Cerebellar nuclear complex (tissue), 1 donor: ENCODE measurements around the gene CDKAL1.
"Not testable (repeated sequence)": the region's sequence is repeated elsewhere in the genome, so short reads cannot be mapped to it uniquely, and the experiment has no call there.

Experiments
- DNase-seq, 2 experiments: peaks; one replicate each; lab custom pipeline; 2025; lab: John Stamatoyannopoulos, UW

The CDKAL1 gene

DNA sequence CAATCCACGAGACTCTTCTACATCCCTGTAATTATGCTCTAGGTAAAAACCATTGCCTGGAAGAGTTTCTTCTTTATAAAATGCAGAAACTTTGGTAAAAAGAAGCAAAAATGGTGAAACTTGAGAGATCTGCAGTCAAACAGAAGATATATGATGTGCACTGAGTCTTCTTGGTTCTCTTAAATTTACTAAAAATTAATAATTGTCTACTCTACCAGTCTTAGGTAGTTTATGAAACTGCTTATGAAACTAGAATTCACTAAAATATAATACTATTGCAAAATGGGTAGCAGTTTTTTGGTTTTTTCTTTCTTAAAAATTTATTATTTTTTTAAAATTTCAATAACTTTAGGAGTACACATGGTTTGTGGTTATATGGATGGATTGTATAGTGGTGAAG, 540.2 kb downstream of the CDKAL1 start:
- no peak for DNase-seq

DNA sequence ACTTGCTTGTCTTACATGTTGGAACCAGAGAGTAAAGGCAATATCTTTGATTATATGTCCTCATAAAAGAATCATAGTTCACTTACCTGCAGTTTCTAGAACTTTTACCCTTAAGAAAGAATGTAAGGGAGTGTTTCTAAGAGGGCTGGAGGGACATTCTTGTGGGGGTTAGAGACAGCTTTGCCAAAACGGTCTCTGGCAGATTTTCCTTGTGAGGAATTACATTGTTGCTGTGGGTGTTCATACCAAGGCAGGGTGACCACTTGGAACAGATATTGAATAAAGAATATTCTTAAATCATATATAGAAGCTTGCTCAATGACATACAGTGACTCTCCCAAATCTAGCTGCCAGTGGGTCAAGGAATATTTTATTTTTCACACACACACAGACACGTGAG, 541.7 kb downstream of the CDKAL1 start:
- DNase-seq: no peak

DNA sequence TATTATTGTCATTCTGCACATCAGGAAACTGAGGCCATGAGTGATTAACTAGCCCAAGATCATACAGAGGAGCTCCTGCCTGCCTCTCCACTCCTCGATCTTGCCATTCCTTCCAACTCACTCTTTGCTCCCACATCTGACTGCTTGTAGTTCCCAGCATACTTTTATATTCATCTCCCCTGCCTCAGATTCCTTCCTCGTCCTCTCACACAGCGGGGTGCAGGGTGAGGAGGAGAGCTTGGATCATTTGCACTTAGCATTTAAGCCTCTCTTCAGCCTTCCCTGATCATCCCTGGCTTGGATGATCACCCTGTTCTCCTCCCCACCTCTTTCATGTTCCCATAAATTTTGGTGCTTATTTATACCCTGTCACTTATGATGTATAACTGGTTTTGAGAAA, 544.2 kb downstream of the CDKAL1 start:
- no peak for DNase-seq

DNA sequence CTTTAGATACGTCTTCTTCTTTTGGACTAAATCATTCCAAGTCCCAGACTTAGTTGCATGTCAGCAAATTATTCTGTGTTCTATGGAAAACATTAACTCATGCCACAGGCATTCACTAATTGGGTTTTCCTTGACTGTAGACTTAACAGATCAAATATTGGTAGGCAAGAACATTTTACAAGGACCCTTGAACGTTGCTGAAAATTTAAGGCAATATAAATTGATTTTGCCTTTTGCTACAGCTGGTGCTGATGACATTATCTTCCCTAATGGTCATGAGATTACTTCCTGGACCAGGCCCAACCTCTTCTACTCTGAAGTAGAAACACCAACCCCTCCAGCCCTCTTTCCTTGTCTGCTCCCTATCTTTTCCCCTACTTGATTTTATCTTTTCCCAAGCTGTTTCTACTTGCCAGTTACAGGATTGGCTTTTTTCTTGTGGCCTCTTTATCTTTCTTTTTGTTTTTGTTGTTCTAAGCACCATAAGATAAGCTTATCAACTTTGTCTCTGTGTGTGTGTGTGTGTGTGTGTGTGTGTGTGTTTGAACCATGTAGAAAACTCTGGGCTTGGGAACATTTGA, 545.3 kb downstream of the CDKAL1 start:
- DNase-seq: no peak

DNA sequence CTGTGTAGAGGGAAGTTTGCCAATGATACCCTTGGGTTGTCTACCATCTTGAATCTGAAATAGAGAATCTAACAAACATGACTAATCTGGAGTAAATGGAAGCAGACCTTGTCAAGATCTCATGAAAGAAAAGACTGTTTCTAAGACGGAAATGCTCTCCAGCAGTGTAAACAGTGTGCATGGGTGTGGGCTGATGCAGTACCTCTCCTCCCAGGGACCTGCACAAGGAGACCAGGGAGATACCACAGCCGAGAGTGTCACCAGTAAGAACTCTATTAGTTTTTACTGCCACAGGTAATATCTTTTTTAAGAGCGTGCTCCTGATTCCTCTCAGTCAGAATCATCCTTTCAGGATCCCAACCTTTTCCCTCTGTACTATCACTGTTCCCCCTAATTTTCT, 546.0 kb downstream of the CDKAL1 start:
- DNase-seq: no peak

DNA sequence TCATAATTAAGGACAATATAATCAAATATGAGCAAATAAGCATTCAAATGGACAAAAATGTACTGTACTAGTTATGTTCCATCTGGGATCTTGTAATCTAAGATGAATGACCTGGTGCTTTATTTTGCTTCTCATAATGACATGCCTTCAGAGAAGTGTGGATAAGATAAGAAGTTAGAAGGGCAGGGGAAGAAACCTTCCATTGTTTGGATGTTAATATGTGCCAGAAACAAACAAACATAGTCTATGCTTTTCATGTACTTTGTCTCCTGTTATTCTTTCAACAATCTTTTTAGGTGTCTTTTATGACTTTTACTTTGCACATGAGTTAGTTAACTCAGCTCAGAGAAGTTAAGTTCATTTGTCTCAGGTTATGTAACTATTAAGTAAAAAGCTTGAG, 547.8 kb downstream of the CDKAL1 start:
- no peak for DNase-seq

DNA sequence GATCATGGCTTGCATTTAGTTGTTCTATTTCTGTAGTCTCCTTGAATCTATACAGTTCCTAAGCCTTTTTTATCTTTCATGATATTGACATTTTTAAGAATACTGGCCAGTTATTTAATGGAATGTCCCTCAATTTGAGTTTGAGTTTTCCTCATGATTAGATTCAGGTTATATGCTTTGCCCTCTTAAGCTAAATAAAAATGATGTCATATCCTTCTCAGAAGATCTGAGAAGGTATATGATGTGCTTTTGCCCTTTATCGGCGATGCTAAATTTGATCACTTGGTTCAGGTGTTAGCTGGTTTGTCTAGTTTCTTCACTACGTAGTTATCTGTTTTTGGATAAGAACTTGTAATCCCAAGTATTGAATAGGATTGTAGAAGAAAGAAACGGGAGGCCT, 549.5 kb downstream of the CDKAL1 start:
- DNase-seq: no peak

DNA sequence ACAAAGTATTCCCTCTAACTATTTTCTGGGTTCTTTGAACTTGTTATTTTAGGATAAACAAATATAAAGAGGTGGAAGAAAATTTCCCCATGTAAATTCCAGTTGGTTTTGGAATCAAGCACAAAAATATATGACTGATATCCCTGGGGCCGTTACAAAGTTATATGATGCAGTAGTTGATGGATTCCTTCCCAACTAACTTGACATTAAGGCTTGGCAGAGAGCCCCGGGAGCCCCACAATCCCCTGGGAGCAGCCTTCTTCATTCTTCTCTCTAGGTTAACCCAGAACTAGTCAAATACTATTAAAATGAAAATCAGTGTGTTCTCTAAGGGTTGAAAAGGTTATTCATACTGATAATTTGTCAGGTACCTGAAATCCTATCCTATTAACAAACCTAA, 550.4 kb downstream of the CDKAL1 start:
- DNase-seq: no peak

DNA sequence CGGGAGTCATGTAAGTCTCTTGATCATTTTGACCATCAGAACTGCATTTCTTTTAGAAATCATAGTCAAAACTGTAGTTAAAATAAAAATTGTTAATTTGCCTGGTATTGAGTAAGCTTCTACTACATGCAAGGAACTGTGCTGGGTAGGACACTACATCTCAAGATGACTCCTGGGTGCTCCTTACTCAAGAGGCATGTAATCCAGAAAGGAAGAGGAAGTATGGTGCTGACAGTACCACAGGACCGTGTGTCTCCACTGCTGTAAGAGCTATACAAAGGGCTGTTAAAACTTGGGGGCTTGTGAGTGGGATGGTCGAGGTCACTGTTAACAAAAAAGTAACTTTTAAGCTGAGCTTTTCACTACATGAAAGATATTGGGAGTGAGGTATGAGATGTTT, 551.0 kb downstream of the CDKAL1 start:
- no peak for DNase-seq

DNA sequence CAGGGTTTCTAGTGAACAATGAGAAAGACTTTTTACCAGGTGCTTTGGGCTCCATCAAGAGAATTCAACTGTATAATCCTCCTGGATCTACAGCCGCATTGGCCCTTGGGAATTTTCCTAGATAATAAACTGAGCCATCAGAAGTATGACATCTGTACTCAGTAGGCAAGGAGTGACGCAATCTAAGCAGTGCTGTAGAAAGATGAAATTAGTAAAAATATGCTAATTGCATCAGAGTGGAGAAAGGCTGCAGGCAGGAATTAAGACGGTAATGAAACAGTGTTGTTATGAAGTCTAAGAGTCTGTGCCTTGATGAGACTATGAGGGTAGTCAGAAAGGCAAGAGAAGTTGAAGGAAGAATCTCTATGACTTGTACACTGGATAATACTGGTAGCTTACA, 551.4 kb downstream of the CDKAL1 start:
- no peak for DNase-seq

DNA sequence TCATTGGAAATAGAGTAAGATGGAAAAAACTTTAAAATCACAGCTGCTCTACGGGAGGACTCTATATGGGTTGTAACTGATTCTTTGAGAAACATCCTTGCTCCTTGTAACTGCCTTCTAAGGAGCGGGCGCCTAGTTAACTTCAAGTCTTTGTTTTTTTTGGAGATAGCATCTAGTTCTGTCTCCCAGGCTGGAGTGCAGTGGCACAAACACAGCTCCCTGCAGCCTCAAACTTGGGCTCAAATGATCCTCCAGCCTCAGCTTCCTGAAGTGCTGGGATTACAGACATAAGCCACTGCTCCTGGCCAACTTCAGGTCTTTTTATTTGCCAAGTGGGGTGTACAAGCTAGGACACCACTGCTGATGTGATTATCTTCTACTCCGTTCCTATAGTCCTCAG, 552.9 kb downstream of the CDKAL1 start:
- no peak for DNase-seq

DNA sequence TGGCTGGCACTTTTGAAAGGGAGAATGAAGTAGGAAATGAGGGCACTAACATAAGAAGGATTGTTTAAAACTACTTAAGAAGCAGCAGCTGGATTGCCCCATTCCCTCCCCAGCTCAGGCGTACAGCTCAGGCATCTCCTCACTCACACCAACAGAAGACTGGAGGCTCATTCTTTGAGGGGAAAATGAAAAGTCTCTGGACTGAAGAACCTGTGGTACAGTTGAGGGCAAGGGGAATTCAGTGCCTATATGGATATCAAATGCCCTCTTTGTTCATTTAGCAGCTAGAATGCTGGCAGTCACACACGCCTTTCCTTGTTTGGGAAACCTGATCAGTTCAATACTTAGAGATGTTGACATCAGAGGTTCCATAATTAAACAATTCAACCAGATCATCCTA, 557.2 kb downstream of the CDKAL1 start:
- no peak for DNase-seq

DNA sequence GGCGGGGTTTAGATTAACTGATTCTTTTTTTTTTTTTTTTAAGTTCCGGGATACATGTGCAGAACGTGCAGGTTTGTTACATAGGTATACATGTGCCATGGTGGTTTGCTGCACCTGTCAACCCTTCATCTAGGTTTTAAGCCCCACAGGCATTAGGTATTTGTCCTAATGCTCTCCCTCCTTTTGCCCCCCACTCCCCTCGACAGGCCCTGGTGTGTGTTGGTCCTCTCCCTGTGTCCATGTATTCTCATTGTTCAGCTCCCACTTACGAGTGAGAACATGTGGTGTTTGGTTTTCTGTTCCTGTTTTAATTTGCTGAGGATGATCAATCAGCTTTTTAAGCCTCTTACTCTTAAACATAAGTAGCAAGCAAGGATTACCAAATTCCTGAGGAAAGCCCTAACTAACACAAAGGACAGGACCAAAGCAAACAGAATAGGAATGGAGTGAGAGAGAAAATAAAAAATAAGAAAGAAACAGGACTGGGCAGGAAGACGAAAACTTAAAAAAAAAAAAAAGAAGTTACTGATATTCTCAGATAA, 558.0 kb downstream of the CDKAL1 start:
- not testable (repeated sequence) for DNase-seq

DNA sequence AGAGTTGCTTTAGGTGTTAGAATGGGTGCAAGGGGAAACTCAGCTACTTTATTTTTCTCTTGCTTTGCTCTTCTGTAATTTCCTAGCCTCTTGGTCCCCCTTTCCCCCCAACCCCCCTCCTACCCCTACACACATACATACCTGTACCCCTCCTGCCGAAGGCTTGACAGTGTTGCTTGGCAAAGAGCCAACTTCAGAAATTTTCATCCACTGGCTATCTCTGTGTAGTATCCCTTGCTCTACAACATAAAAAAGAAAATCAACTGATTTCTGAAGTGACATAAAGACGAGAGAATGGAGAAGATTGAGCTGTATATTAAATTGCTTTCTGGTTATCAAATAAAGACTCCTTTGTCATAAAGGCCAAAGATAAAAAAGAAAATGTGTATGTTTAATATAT, 561.2 kb downstream of the CDKAL1 start:
- no peak for DNase-seq

DNA sequence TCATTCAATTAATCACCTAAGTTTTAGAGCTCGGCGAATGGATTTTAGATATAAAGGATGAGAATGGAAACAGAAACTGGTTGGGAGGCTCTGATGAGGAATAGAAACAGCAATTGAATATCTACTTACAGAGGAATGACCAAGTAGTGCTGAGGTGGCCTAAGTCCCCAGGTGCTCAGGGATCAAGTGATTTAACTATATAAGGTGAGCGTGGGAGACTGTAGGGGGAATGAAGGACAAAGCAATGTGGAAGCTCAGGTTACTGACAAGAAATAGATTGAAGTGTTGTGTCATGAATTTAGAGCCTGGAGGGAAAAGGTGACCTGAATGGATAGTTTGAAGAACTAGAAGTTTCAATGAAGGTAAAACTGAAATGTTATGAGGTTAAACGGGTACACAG, 563.9 kb downstream of the CDKAL1 start:
- no peak for DNase-seq

DNA sequence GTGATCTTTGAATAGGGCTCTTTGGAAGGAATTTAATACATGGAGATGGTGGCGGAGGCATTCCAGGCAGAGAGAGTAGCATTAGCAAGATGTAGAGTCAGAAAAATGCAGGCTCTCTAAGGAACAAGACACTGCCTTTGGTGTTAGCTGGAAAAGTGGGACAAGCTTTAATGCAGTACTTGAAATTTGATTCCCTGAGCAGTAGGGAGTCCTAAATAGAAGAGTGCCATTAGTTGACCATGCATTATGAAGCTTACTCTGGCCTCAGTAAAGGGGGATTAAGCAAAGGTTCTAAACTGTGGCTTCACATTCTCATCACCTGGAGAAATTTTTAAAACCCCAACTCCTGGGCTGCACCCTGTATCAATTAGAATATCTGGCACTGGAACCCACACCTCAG, 564.5 kb downstream of the CDKAL1 start:
- DNase-seq: no peak

DNA sequence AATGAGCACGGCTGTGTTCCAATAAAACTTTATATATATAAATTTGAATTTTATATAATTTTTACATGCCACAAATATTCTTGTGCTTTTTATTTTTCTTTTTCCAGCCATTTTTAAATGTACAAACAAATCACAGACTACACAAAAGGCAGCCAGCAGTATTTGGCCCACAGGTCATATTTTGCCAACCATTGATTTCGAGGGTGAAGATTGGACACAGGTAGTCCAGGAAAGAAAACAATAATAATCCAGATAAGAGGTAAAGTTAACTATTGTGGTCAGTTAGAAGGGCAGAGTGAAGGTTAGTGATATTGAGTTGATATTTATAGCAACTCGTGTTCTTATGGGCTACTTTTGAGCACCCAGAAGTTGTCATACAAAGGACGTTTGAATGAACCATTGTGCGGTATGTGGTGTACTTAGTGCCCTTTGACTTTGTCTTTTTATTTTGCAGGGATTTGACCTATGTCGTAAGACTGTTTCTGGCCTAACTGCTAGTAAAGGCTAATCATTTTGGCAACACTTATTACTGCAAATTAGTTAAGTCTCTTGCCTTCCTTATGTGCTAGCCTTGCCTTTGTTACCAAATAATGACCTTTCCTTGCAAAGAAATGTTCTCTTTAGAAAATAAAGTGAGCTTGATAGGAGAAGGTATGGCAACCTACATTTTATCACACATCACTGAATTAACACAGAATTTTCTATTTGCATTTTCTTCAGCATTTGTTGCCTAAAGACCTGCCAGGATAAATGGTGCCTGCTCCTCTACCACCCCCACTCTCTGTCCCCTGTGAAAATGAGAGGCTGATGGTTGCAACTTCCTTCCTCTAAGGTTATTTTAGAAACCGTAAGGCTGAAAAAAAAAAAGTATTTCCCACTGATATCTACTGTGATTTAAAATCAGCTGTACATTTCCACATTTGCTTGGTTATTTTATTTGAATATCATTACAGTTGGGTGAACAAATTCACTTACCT, 565.4 kb downstream of the CDKAL1 start:
- DNase-seq: no peak

DNA sequence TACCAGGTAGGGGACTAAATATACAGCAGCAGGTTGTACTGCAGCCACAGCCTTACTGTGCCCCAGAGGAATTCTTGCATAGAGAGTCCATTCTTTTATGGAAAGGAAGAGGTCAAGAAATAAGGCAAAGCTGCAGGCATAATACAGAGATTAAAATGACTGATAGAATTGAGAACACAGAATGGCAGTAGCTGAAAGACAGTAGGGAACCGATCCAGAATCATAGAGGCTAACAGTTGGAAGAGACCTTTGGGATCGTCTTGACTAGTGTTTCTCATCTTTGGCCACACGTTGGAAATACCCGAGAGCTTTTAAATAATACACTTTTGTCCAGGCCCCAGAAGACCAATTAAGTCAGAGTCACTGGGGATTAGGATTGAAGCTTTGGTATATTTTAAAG, 566.7 kb downstream of the CDKAL1 start:
- DNase-seq: no peak

DNA sequence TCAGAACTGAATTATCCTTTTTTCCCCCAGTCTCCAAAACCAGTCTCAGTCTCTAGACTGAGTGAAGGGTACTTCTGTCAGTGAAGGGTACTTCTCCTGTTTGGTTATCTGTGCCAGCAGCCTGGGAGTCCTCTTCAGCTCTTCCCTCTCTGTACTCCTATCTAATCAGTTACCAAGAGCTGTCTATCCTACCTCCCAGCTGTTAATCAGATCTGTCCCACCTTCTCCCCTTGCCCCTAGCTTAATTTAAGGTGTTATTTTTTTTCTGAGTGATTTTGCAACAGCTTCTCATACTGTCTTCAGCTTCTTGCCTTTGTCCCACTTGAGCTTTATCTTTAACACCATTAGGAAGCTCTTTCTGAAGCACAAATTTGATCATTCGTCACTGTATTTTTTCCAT, 567.4 kb downstream of the CDKAL1 start:
- no peak for DNase-seq

DNA sequence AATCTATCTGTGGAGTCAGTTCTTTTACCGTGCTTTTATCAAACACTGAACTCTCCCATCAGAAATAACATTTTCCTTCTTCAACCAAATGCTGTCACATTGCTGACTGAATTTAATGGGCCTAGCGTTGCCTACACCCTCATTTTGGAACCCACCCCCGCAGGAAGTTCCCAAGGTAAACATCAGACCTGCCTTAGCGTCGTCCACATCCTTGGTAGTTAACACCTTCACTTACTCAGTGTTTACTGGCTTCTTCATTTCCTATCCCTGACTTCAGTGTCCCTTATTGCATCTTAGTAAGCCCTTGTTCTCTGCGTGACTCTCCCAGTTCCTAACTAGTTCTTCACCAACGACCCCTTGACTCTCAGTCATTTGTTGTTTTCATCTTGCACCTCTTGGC, 567.9 kb downstream of the CDKAL1 start:
- no peak for DNase-seq

DNA sequence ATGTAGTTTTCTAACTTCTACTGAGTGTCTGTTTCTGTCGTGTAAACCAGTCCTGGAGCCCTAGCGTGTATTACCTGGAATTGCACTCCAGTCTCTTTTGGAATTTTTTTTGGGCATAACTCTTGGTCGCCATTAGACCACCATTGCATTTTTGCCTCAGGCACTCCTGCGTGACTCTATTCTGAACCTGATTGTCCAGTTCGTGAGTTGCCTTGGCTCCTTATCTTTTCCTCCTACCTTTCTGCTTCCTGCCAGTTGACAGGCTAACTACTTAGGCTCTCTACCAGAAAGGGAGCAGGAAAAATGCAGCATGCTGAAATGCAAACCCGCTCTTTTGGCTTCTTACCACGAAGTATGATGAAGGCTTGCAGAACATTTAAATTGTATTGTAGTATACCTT, 568.4 kb downstream of the CDKAL1 start:
- no peak for DNase-seq

DNA sequence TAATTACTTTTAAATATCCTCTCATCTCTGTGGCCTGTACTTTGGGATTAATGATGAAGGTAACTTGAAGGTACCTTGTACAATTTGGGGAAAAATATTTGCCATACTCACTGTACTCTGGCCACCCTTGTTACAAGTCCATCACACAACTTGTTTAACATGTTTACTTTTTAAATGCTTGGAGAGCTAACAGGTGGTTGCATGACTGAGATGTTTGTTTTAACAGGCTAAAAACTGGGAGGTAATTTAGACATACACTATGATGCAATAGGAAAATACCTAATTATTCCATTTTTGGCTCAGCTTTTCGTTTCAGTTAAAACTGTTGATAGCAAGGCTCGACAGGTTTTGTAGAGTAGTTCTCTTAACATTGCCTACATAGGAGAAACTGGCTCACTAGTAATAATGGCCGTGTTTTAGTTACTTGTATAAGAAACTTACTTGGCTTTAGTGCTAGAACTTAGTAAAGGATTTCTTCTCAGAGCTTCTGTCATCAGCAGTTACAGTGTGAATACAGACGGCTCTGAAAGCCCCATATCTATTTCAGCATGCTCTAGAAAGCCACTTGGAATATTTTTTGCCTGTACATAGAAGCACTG, 569.5 kb downstream of the CDKAL1 start:
- no peak for DNase-seq

DNA sequence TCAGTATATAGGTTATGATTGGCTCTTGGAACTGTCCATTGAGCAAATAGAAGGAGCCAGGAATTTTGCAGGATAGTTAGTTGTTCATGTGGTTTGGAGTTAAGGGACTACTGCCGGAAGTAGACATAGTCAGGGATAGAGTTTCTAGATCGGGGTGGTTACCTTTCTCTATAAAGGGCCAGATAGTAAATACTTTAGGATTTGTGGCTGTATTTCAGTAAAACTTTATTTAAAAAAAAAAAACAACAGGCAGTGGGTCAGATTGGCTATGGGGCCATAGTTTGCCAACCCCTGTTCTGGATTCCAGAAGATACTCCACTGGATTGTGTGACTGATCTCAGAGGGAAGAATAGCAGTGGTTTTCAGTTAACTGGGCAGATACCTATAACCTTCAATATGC, 570.0 kb downstream of the CDKAL1 start:
- no peak for DNase-seq
